HTR-8/SVneo (cell line): ENCODE results near the gene DSG1.
"Not testable (repeated sequence)": the region's sequence is repeated elsewhere in the genome, so short reads cannot be mapped to it uniquely, and the experiment has no call there.

Source experiments
- DNase-seq: peaks from one replicate; pipeline ENCODE4 v3.0.0; 2011; ENCODE audit warnings: low spot score, mixed read lengths; ENCODE audit not compliant: insufficient read length
- FAIRE-seq: peaks from 2 replicates; lab custom pipeline; 2011; peaks lifted over from hg19 to GRCh38; lab: Jason Lieb, UNC

Gene DSG1

GRCh38 chr18:31317860-31318259, at the start of gene DSG1:
DSG1 (plus strand) TSS chr18:31318160; CDS start chr18:31318301, 141 bp downstream.
- FAIRE-seq: no peak
- no peak for DNase-seq

GRCh38 chr18:31268985-31269406, 49.0 kb upstream of the DSG1 start:
- DNase-seq (no peak), FAIRE-seq (no peak)

- DNase-seq (no peak), FAIRE-seq (no peak)
Measured at GRCh38 chr18:31269566-31269965, 48.4 kb upstream of the DSG1 start.

DNA sequence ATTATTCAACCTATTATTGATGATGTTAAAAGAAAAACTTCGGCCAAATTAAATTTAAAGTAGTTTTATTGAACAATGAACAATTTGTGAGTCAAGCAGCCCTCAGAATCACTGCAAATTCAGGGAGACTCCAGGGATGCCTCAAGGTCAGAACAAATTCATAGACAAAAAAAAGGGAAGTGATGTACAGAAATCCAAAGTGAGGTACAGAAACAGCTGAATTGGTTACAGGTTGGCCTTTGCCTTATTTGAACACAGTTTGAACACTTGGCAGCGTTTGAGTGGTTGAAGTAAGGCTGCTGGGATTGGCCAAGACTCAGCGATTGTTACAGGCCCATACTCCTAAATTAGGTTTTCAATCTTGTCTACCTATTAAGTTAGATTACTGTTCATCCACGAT, 47.4 kb upstream of the DSG1 start:
- FAIRE-seq (no peak), DNase-seq (no peak)

- DNase-seq (no peak), FAIRE-seq (no peak)
Measured at GRCh38 chr18:31273812-31274527, 44.0 kb upstream of the DSG1 start.

GRCh38 chr18:31274931-31275330, 43.0 kb upstream of the DSG1 start:
- DNase-seq: no peak
- FAIRE-seq: no peak

- FAIRE-seq: no peak
- DNase-seq: no peak
Measured at GRCh38 chr18:31275722-31276463, 42.1 kb upstream of the DSG1 start.

- FAIRE-seq (no peak), DNase-seq (no peak)
Measured at GRCh38 chr18:31278609-31279071, 39.3 kb upstream of the DSG1 start.

- DNase-seq: no peak
- FAIRE-seq: no peak
Measured at GRCh38 chr18:31280502-31280901, 37.5 kb upstream of the DSG1 start.

- no peak for FAIRE-seq
- DNase-seq: no peak
Measured at GRCh38 chr18:31281437-31281836, 36.5 kb upstream of the DSG1 start.

DNA sequence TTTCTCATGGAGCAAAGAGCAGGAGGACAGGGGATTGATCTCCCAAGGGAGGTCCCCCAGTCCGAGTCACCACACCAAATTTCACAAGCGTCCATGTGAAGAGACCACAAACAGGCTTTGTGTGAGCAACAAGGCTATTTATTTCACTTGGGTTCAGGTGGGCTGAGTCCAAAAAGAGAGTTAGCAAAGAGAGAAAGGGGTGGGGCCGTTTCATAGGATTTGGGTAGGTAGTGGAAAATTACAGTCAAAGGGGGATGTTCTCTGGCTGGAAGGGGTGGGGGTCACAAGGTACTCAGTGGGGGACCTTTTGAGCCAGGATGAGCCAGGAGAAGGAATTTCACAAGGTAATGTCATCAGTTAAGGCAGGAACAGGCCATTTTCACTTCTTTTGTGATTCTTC, 28.5 kb upstream of the DSG1 start:
- DNase-seq, FAIRE-seq: not testable (repeated sequence)

- FAIRE-seq (no peak), DNase-seq (no peak)
Measured at GRCh38 chr18:31291688-31292087, 26.3 kb upstream of the DSG1 start.

- DNase-seq (no peak), FAIRE-seq (no peak)
Measured at GRCh38 chr18:31294199-31294747, 23.7 kb upstream of the DSG1 start.

GRCh38 chr18:31297248-31297647, 20.7 kb upstream of the DSG1 start:
- no peak for FAIRE-seq
- DNase-seq: no peak

- FAIRE-seq: no peak
- DNase-seq: no peak
Measured at GRCh38 chr18:31301201-31301655, 16.7 kb upstream of the DSG1 start.

GRCh38 chr18:31302991-31303390, 15.0 kb upstream of the DSG1 start:
- FAIRE-seq (no peak), DNase-seq (no peak)

- DNase-seq: no peak
- FAIRE-seq: no peak
Measured at GRCh38 chr18:31303771-31304170, 14.2 kb upstream of the DSG1 start.

DNA sequence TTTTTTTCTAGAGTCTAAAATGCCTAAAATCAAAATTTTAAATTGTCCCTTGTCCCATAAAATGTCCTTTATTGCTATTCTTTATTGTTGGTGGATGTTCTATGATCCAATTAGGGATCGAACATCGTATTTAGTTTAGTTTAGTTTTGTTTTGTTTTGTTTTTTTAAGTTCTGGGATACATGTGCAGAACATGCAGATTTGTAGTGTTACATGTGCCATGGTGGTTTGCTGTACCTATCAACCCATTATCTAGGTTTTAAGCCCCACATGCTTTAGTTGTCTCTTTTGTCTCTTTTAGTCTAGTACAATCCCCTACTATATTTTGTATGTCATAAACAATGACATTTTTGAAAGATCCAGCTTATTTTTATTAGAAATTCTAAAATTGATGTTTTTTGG, 8.8 kb upstream of the DSG1 start:
- FAIRE-seq: no peak
- DNase-seq: no peak

- FAIRE-seq: no peak
Measured at GRCh38 chr18:31316974-31317373, 986 bp upstream of the DSG1 start.

DNA sequence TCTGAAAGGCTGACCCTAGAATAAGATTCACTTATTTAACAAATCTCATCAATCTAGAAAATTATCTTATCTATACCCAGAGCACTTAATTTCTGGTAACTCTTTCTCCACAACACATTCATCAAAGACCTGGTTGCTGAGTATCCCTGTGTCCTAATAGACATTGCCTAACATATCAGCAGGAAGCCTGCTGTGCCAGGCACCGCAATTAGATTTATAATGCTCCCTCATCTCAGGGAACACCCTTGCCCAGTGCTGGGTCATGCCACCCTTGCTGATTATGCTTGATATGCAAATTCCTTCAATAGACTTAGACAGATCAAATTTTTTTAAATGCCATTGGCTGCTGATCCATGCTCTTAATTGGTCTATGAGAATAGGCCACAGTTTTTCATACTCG, 3.8 kb downstream of the DSG1 start:
- DNase-seq (no peak), FAIRE-seq (no peak)

More at GRCh38 chr18:31316974-31317373, 986 bp upstream of the DSG1 start:
- no peak for DNase-seq

- FAIRE-seq (no peak), DNase-seq (no peak)
Measured at GRCh38 chr18:31325051-31325450, 7.1 kb downstream of the DSG1 start.
